ENCODE data around the gene USP7.

The USP7 gene

DNA sequence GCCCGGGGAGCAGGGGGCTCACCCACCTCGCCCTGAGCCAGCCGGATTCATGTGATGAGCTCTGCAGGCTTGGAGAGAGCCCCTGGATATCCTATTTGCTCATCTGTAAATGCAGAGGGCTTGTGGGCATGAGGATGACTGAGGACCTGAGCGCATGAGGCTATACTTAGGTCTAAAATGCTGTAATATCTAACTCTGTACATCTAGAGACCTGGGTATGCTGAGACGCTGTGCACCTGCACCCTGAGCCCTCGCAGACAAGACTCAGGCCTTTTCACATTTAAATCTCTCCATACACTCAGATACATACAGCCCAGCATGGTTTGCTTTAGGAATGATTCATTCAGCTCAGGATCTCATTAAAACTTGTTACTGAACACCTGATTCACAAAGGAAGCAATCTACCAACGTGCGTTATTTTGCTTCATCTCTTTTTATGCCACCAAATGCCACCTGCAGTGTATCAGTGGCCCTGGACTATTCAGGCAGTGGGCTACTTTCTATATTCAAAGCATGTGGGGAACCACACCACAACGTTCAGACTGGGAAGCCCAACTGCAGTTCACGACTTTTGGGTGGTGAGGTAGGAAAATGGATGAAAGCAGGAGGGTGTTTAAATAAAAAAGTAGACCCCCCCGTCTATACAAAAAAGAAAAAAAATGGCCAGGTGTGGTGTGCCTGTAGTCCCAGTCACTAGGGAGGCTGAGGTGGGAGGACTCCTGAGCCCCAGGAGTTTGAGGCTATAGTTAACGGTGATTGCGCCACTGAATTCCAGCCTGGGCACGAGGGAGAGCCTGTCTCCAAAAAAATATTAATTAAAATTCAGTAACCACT, 12.0 kb downstream of the USP7 start:
- no peak for DNase-seq

- no peak for DNase-seq
Observed at GRCh38 chr16:8950580-8951077, 13.1 kb downstream of the USP7 start.

DNA sequence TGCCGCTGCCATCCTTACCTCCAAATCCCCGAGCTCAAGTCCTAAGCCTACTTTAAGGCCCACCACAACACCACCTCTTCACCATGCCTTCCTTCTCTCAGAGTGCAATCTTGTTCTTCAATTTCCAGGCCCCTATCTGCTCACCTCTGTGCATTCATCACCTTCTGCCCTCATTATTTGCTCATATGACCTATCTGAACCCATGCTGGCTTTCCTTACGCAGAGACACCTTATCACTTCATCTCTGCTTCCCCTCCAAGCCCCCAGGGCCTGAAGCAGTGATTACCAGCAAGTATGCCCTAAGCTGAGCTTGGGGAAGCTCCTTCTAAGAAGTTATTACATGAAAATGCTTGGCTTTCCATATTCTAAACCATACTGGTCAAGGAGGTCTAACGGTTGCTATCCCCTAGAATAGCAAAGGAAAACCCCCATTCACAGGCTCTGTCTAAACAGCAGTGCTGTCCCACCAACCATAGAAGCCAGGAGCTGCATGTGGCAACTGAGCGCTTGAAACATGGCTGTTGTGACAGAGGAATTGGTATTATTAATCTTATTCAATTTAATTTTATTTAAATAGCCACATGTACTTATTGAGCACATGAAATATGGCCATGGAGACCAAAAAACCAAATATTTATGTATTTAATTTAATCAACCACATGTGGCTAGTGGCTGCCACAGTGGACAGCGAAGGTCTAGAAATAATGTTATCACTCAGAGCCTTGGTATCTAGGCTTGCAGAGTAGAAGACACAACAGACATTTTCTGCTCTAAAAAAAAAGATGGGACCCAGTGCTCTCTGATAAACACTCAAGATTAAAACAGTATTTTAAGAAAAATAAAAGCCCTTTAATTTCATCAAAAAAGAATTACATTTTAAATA, 13.9 kb downstream of the USP7 start:
- DNase-seq: no peak

DNA sequence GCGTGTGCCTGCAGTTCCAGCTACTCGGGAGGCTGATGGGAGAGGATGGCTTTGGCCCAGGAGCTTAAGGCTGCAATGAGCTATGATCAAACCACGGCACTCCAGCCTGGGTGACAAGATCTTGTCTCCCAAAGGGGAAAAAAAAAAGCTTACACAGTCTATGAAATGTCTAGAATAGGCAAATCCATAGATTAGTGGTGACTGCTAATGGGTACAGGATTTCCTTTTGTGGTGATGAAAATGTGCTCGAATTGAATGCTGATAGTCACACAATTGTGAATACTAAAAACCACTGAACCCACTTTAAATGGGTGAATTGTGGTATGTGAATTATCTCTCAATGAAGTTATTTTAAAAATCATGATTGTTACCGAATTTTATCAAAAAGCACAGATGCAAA, 14.9 kb downstream of the USP7 start:
- DNase-seq: no peak

DNA sequence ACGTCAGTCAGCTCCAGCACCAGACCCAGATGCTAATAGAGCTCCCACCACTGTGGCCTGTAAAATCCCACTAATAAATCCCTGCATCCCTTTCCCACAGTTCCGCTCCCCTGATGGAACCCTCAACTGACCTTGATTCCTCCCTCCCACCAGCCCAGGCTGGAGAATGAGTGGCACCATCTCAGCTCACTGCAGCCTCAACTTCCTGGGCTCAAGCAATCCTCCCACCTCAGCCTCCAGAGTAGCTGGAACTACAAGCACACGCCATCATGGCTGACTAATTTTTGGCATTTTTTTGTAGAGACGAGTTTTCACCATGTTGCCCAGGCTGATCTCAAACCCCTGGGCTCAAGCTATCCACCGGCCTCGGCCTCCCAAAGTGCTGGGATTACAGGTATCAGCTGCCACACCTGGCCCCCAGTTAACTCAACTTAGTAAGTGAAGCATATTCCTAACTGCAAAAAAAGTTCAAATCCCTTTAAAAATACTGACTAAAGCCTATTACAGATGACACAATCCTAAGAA, 15.6 kb downstream of the USP7 start:
- no peak for DNase-seq

- DNase-seq: no peak
Observed at GRCh38 chr16:8946544-8946943, 17.2 kb downstream of the USP7 start.

GRCh38 chr16:8945626-8946296, 17.9 kb downstream of the USP7 start:
- no peak for DNase-seq

DNA sequence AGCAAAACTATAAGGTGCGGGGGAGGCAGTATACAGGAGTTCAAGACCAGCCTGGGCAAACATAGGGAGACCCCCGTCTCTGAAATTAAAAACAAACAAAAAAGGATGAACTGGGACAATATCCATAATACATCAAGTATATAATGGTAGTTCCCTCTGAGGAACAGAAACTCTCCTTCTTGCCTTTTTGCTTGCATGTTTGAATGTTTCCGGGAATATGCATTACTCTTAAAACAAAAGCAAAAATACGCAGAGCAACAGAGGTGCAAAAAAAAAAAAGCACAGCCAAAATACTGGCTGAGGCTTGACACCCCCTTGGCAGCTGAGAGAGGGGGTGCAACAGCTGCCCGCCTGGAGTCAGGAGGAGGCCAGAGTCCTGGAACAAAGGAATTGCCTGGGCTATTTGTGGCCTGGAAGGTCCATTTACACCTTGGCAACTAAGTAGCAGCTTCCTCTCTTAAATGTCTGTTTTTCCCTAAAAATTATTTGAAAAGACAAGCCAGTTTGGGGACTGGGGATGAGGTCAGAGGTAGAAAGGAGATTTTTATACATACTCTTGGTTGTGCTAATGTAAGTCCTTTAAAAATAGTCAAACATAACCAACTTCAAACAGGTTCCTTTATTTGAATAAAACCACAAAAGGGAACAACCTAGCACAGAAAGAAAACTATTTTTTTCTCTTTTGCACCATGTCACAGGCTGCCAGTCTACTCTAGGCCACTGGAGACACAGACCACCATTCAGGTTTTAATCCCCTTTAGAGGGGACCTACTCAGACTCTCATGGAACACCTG, 19.5 kb downstream of the USP7 start:
- no peak for DNase-seq

- DNase-seq: no peak
Observed at GRCh38 chr16:8943001-8943763, 20.5 kb downstream of the USP7 start.

- DNase-seq: no peak
Observed at GRCh38 chr16:8941718-8942344, 21.9 kb downstream of the USP7 start.

DNA sequence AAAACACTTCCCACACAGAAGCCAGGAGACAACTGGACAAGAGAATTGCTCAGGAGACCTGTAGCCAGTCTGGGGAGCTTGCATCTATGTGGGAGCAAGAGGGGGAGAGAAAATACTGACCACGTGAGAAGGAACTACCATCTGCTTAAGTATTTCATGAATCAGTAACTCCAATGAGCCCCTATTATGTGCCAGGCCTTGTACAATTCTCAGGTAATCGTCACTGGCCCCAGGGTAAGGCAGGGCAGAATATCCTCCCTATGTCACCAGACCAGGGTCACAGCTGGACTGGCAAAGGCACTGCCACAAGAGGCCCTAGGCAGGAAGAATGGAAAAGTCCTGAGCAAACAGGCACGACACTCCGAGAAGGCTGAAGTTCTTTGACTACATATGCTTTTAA, 25.9 kb downstream of the USP7 start:
- no peak for DNase-seq

DNA sequence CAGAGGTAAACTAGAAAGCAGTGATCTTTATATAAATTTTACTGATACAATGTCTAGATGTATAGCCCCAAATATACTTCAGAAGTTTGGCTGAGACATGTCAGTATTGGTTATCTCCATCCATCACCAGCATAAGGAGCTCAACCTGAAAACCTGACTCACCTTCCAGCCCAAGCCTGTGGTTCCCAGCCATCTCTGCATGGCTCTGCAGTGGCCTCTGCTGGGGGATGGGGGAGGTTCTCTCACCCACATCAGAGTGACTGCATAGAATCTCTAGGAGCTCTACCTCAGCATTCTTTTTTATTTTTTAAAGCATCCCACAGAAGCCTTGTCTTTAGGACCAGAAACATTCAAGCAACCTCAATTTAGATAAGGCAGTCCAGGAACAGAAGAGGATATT, 27.3 kb downstream of the USP7 start:
- peak; percentile 80 to 88 for DNase-seq

GRCh38 chr16:8935989-8936388, 27.7 kb downstream of the USP7 start:
- no peak for DNase-seq

- no peak for DNase-seq
Observed at GRCh38 chr16:8934601-8935000, 29.1 kb downstream of the USP7 start.

GRCh38 chr16:8931859-8932258, 31.8 kb downstream of the USP7 start:
- peak; percentile 52 to 60 for DNase-seq

GRCh38 chr16:8929086-8929748, 34.5 kb downstream of the USP7 start:
- DNase-seq: no peak

- peak; percentile 39 to 65 for DNase-seq
Observed at GRCh38 chr16:8928467-8928957, 35.2 kb downstream of the USP7 start.

DNA sequence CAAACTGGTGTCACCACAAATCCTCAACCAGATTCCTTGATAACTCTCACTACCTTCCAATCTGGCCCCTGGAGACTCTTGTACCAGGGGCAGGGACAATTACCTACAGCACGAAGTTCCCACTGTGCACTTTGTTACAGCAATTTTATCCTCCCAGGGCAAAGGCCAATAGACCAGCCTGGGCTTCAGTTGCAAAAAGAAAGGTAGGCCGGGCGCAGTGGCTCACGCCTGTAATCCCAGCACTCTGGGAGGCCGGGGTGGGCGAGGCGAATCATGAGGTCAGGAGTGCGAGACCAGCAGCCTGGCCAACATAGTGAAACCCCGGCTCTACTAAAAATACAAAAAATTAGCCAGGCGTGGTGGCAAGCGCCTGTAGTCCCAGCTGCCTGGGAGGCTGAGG, 36.9 kb downstream of the USP7 start:
- DNase-seq: no peak

DNA sequence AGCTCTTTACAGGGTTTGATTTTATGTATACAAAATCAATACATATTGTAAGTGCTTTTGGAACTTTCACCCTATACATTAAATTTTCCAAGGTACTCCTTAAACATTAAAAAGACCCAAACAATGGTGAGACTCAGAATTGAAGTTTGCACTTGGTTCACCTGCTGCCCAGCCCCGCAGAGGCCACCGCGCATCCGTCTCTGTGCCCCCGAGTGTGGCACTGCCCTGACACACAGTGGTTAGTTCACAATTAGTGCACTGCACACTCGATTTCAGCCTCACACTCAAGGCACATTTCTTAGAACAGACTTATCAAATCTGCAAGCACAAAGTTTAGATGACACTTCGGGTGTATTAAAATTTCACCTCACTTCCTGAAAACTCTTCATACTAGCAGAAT, 38.3 kb downstream of the USP7 start:
- DNase-seq: no peak

DNA sequence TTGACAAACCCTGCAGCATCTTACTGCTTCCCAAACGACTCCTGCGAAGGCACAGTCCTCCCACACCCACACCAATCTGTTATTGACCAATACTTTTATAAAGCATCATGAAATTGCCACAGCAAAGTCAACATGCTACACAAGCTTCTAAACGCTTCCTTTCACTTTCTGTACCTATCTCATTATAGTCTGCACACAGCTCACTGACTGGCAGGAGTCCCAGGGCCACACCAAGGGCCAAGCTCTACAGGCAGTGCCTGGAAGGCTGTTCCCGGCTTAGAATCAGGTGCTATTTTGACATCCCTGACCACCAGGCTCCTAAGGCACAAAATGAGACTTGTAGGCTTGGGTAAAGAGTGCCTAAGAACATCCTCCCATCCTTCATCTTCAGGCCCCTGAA, 39.5 kb downstream of the USP7 start:
- no peak for DNase-seq

Measured in activated CD4-positive, alpha-beta T cell treated with anti-CD3 and anti-CD28 coated beads, Interleukin-2, amount 50 U/mL, for 48 hours (primary cell).